ENCODE data around the gene ARHGAP28. TPM values are rescaled to one million over a fixed set of nuclear protein-coding genes. Genes with fewer than 3 reads are reported as not detected.

Gene ARHGAP28
- total RNA-seq, 1 donor from 2014 or later, result 350 TPM

DNA sequence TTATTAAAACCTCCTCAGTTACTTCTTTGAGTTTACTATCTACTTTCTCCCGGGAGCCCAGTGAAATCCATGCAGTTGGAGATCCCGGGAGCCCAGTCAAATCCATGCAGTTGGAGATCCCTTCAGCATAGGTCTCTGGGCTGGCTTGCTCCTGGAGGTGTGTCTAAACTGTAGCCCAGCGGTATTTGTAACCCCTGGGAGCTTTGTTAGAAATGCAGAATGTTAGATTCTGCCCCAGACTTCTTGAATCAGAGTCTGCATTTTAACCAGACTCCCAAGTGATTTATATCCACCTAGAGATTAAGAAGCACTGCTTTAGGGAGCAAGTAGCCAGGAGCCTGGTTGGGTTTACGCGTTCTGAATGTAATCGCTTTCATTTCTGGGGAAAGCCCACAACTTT lies 54.5 kb downstream of the ARHGAP28 start:
- no peak for DNase-seq (ENCODE audit: low spot score)
- peaks cover 48% of the 10 kb centered on the region for H3K36me3 Mint-ChIP-seq (ENCODE audit: low read depth, unreplicated experiment)
- H3K27me3 Mint-ChIP-seq (ENCODE audit: unreplicated experiment), result peaks cover 2% of the 10 kb centered on the region
- TF ChIP-seq, protein P1, sequence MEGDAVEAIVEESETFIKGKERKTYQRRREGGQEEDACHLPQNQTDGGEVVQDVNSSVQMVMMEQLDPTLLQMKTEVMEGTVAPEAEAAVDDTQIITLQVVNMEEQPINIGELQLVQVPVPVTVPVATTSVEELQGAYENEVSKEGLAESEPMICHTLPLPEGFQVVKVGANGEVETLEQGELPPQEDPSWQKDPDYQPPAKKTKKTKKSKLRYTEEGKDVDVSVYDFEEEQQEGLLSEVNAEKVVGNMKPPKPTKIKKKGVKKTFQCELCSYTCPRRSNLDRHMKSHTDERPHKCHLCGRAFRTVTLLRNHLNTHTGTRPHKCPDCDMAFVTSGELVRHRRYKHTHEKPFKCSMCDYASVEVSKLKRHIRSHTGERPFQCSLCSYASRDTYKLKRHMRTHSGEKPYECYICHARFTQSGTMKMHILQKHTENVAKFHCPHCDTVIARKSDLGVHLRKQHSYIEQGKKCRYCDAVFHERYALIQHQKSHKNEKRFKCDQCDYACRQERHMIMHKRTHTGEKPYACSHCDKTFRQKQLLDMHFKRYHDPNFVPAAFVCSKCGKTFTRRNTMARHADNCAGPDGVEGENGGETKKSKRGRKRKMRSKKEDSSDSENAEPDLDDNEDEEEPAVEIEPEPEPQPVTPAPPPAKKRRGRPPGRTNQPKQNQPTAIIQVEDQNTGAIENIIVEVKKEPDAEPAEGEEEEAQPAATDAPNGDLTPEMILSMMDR (IDR thresholded peaks at IDR 0.05; ENCODE audit: unreplicated experiment), result no peak
- peak overlapping the region; percentile 53 for H3K4me3 Mint-ChIP-seq (ENCODE audit: unreplicated experiment)
- H3K27ac Mint-ChIP-seq (ENCODE audit: unreplicated experiment), result peak overlapping the region; percentile 83
- peaks cover 64% of the 10 kb centered on the region for H3K4me1 Mint-ChIP-seq (ENCODE audit: unreplicated experiment)
- no peaks in the 10 kb centered on the region for H3K9me3 Mint-ChIP-seq (ENCODE audit: unreplicated experiment)

DNA sequence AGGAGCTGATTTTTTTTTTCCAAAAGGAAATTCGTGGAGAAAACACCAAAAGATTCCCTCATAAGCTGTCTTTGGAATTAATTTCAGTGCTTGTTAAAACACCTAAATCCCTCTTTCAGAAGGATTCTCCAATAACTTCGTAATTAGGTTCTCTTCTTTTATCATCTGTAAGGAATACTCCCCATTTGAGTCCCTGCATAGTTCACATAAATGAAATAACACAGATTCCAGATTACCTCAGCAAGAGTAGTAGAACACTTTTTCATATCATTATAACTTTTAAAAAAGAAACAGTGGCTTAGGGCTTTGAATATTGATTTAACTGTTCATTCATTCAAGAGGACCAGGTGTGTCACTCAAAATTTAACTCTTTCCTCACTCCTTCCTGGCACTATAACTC lies 55.5 kb downstream of the ARHGAP28 start:
- DNase-seq (ENCODE audit: low spot score), result no peak
- H3K27me3 Mint-ChIP-seq (ENCODE audit: unreplicated experiment), result peaks cover 2% of the 10 kb centered on the region
- TF ChIP-seq, protein P1 (IDR thresholded peaks at IDR 0.05; ENCODE audit: unreplicated experiment), result no peak
- no peaks in the 10 kb centered on the region for H3K9me3 Mint-ChIP-seq (ENCODE audit: unreplicated experiment)
- H3K4me1 Mint-ChIP-seq (ENCODE audit: unreplicated experiment), result peaks cover 55% of the 10 kb centered on the region
- H3K36me3 Mint-ChIP-seq (ENCODE audit: low read depth, unreplicated experiment), result peaks cover 45% of the 10 kb centered on the region
- H3K4me3 Mint-ChIP-seq (ENCODE audit: unreplicated experiment), result no peak overlapping the region
- no peak overlapping the region for H3K27ac Mint-ChIP-seq (ENCODE audit: unreplicated experiment)

DNA sequence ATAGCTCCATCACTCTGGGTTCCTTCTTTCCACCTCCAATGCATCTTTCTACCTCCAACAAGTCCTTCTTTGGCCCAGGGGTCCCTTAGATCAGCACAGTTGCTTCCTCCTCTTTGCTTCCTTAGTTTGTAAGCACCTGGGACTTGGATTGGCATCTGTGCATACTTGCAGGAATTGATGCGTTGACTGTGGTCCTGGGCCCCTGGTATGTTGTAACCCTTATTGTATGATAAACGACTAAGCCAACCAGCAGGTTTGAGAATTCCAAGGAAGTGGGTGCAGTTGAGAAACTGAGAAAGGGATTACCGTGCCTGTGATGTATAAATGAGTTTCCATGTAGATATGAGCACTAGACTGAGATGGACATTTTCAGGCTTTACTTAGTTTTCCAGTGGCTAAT lies 55.9 kb downstream of the ARHGAP28 start:
- TF ChIP-seq, protein P1 (IDR thresholded peaks at IDR 0.05; ENCODE audit: unreplicated experiment), result no peak
- DNase-seq (ENCODE audit: low spot score), result no peak
- peaks cover 2% of the 10 kb centered on the region for H3K27me3 Mint-ChIP-seq (ENCODE audit: unreplicated experiment)
- no peaks in the 10 kb centered on the region for H3K9me3 Mint-ChIP-seq (ENCODE audit: unreplicated experiment)
- no peak overlapping the region for H3K4me3 Mint-ChIP-seq (ENCODE audit: unreplicated experiment)
- peaks cover 54% of the 10 kb centered on the region for H3K4me1 Mint-ChIP-seq (ENCODE audit: unreplicated experiment)
- peaks cover 45% of the 10 kb centered on the region for H3K36me3 Mint-ChIP-seq (ENCODE audit: low read depth, unreplicated experiment)
- no peak overlapping the region for H3K27ac Mint-ChIP-seq (ENCODE audit: unreplicated experiment)

DNA sequence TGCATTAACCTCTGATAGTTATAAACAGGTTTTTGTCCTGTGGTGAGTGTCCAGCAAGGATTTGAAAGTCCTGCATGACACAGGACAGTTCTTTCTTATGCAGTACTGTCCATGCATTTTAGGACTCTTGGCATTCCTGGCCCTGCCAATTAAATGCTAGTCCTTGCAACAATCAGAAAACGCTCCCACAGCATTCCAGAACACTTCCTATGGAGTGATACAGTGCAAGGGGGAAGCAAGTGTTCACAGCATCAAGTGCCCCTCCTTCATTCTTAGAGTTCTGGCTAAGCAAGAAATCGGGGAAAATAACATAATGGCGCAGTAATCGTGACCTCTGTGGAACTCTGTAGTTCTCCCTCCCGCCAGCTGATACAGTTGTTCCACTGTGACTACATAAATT lies 62.9 kb downstream of the ARHGAP28 start:
- Mint-ChIP-seq H3K27me3 (ENCODE audit: unreplicated experiment) (no peaks in the 10 kb centered on the region), H3K9me3 (ENCODE audit: unreplicated experiment) (no peaks in the 10 kb centered on the region), H3K27ac (ENCODE audit: unreplicated experiment) (peak overlapping the region; percentile 2), H3K4me1 (ENCODE audit: unreplicated experiment) (peaks cover 39% of the 10 kb centered on the region), H3K36me3 (ENCODE audit: low read depth, unreplicated experiment) (peaks cover 60% of the 10 kb centered on the region), H3K4me3 (ENCODE audit: unreplicated experiment) (peak overlapping the region; percentile 48)
- TF ChIP-seq, protein P1 (IDR thresholded peaks at IDR 0.05; ENCODE audit: unreplicated experiment), result no peak
- DNase-seq (ENCODE audit: low spot score), result no peak

DNA sequence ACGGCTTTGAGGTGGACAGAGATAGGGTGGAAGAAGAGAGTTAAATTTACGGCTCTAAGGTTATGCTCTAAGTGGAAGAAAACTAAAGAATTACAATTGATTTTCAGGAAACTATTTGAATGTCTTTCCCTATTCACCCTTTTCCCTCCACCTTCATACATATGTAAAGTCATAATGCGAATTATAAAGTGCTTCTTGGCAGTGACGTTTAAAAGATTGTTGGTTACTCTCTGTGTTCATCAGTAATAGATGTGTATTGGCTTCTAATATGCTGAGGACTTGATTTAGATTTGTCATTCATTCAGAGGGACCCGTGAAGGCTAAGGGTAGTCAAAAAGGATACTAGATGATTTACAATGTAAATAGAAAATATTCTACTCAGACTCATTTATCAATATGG lies 63.9 kb downstream of the ARHGAP28 start:
- TF ChIP-seq, protein P1 (IDR thresholded peaks at IDR 0.05; ENCODE audit: unreplicated experiment), result no peak
- H3K4me1 Mint-ChIP-seq (ENCODE audit: unreplicated experiment), result peaks cover 38% of the 10 kb centered on the region
- H3K27ac Mint-ChIP-seq (ENCODE audit: unreplicated experiment), result no peak overlapping the region

More for the DNA sequence above, 63.9 kb downstream of the ARHGAP28 start:
- DNase-seq (ENCODE audit: low spot score), result no peak
- peaks cover 53% of the 10 kb centered on the region for H3K36me3 Mint-ChIP-seq (ENCODE audit: low read depth, unreplicated experiment)
- H3K4me3 Mint-ChIP-seq (ENCODE audit: unreplicated experiment), result peak overlapping the region; percentile 32
- no peaks in the 10 kb centered on the region for H3K27me3 Mint-ChIP-seq (ENCODE audit: unreplicated experiment)
- H3K9me3 Mint-ChIP-seq (ENCODE audit: unreplicated experiment), result no peaks in the 10 kb centered on the region

Measured in endothelial cell (in vitro differentiated cells).